Karpas-422 (cell line): ENCODE measurements around the gene AEN. TPM values are rescaled to one million over a fixed set of nuclear protein-coding genes. Genes with fewer than 3 reads are reported as not detected.

Experiments
- DNase-seq: peaks from one replicate; pipeline ENCODE4 v3.0.0-alpha.2; 2015
- H2AFZ ChIP-seq: fragments of 200-600 bp; sonication (generic); 2 replicates; pipeline ENCODE4 v1.6.1; 2014; ENCODE audit warnings: antibody characterized with exemption, low read length, mixed read lengths
- H3K27ac ChIP-seq: fragments of 200-600 bp; sonication (generic); 2 replicates; pipeline ENCODE4 v1.5.1; 2014; ENCODE audit warnings: mild to moderate bottlenecking, low read length, moderate library complexity
- H3K27me3 ChIP-seq: fragments of 200-600 bp; sonication (generic); 2 replicates; pipeline ENCODE4 v1.6.1; 2014; ENCODE audit warnings: low read length, mixed read lengths
- H3K36me3 ChIP-seq: fragments of 200-600 bp; sonication (generic); 2 replicates; pipeline ENCODE4 v1.6.1; 2014; ENCODE audit warnings: low read length, mixed read lengths; ENCODE audit not compliant: insufficient read depth
- H3K4me1 ChIP-seq: fragments of 200-600 bp; sonication (generic); 2 replicates; pipeline ENCODE4 v1.6.1; 2014; ENCODE audit warnings: mild to moderate bottlenecking, low read length, mixed read lengths
- H3K4me2 ChIP-seq: fragments of 200-600 bp; sonication (generic); 2 replicates; pipeline ENCODE4 v1.6.1; 2014; ENCODE audit warnings: low read length, low read depth, mild to moderate bottlenecking; ENCODE audit not compliant: poor library complexity, severe bottlenecking
- H3K4me3 ChIP-seq: fragments of 200-600 bp; sonication (generic); 2 replicates; pipeline ENCODE4 v1.5.1; 2014; ENCODE audit warnings: mild to moderate bottlenecking, antibody characterized with exemption, low read length, mixed read lengths
- H3K79me2 ChIP-seq: fragments of 200-600 bp; sonication (generic); 2 replicates; pipeline ENCODE4 v1.6.1; 2014; ENCODE audit warnings: mild to moderate bottlenecking, low read length, mixed read lengths
- H3K9ac ChIP-seq: fragments of 200-600 bp; sonication (generic); 2 replicates; pipeline ENCODE4 v1.6.0; 2014; ENCODE audit warnings: low read length
- H3K9me2 ChIP-seq: fragments of 200-600 bp; sonication (generic), shearing (Covaris generic); replicated peaks from 2 replicates; pipeline ENCODE4 v1.6.0; 2014; ENCODE audit warnings: mild to moderate bottlenecking, low read length, moderate library complexity; ENCODE audit not compliant: insufficient read depth
- H3K9me3 ChIP-seq: fragments of 300-700, 200-600 bp; sonication (generic); 2 replicates; pipeline ENCODE4 v1.6.1; 2014; ENCODE audit warnings: low read length, mixed read lengths
- H4K20me1 ChIP-seq: fragments of 200-600 bp; sonication (generic); 2 replicates; pipeline ENCODE4 v1.6.1; 2014; ENCODE audit warnings: mild to moderate bottlenecking, antibody characterized with exemption, low read length, low read depth; ENCODE audit not compliant: insufficient read depth
- total RNA-seq: library from RNA; depleted of rRNA; stranded (reverse); fragments of >200 nt; shearing (Covaris generic); gene quantifications from 2 replicates; pipeline ENCODE4 v1.2.3, GENCODE V29; 2014; ENCODE audit warnings: low replicate concordance

The AEN gene
- total RNA-seq, 1 experiment from 2014 or later, result 18.1 TPM

DNA sequence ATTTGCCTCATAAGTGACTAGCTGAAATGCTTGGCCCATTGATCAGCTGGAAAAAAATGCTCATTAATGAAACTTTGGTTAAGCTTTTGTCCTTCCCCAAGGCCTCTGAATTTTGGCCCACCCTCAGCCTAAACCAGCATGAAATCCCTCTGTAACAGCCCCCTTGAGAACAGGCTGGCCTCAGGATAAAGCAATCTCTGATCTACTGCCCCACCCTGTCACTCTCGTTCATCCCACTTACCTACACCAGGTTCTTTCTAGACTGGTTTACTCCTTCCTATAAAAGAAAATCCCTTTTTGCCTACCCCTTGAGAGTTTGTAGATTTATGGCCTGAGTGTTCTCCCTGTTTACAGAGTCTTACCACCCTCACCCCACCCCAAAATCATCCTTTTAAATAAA lies 3.4 kb upstream of the AEN start:
- Histone ChIP-seq H2AFZ (no peak overlapping the region), H3K9me2 (no peaks in the 10 kb centered on the region), H4K20me1 (peaks cover 5% of the 10 kb centered on the region; the same call in 1 of the 2 replicates), H3K4me2 (no peak overlapping the region), H3K9ac (no peak overlapping the region), H3K79me2 (peaks cover 16% of the 10 kb centered on the region), H3K4me3 (no peak overlapping the region), H3K36me3 (no peaks in the 10 kb centered on the region), H3K27ac (no peak overlapping the region), H3K9me3 (no peaks in the 10 kb centered on the region), H3K27me3 (no peaks in the 10 kb centered on the region), H3K4me1 (peaks cover 15% of the 10 kb centered on the region)
- no peak for DNase-seq

DNA sequence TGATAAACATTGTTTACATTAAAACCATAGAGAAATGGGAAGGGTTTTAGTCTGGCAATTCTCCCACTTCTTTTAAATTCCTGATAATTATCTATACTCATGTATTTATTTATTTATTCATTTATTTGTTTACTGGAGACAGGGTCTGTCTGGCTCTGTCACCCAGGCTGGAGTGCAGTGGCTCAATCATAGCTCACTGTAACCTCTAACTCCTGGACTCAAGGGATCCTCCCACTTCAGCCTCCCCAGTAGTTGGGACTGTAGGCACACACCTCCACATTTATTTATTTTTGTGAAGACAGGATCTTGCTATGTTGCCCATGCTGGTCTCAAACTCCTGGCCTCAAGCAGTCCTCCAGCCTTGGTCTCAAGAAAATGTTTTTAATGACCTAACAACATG lies 2.5 kb upstream of the AEN start:
- Histone ChIP-seq H2AFZ (no peak overlapping the region), H3K9me2 (no peaks in the 10 kb centered on the region), H4K20me1 (peaks cover 14% of the 10 kb centered on the region; the same call in 1 of the 2 replicates), H3K9ac (no peak overlapping the region), H3K27me3 (no peaks in the 10 kb centered on the region), H3K4me3 (no peak overlapping the region), H3K36me3 (no peaks in the 10 kb centered on the region), H3K4me1 (peaks cover 24% of the 10 kb centered on the region), H3K9me3 (no peaks in the 10 kb centered on the region), H3K79me2 (peaks cover 25% of the 10 kb centered on the region), H3K27ac (no peak overlapping the region), H3K4me2 (no peak overlapping the region)
- no peak for DNase-seq

DNA sequence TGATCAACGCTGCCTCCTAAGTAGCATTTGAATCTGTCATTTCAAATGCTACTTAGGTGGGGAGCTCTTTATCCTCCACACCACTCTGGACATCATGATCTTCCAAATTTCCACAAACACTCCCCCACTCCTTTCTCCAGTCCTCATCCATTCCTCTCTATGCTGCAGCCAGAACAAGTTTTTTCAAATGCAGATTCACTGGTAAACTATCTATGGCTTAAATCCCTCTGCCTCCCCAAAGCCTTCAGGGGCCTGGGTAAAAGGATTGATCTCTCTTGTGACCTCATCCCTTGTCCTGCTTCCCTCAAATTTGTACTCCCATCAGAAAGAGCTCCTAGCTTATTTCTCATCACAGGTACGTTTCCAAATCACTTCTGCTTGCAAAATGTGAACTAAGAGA lies 1.3 kb upstream of the AEN start:
- H3K4me1 ChIP-seq, result peaks cover 36% of the 10 kb centered on the region
- peaks cover 36% of the 10 kb centered on the region for H3K79me2 ChIP-seq
- H3K27ac ChIP-seq, result no peak overlapping the region
- no peak overlapping the region for H2AFZ ChIP-seq
- H3K9me2 ChIP-seq, result no peaks in the 10 kb centered on the region
- no peak overlapping the region for H3K4me3 ChIP-seq
- no peaks in the 10 kb centered on the region for H3K27me3 ChIP-seq
- no peak for DNase-seq
- no peaks in the 10 kb centered on the region for H3K9me3 ChIP-seq
- H3K4me2 ChIP-seq, result no peak overlapping the region
- H4K20me1 ChIP-seq, result peaks cover 21% of the 10 kb centered on the region; the same call in 1 of the 2 replicates
- H3K9ac ChIP-seq, result no peak overlapping the region
- peaks cover under 1% of the 10 kb centered on the region; the same call in 1 of the 2 replicates for H3K36me3 ChIP-seq

DNA sequence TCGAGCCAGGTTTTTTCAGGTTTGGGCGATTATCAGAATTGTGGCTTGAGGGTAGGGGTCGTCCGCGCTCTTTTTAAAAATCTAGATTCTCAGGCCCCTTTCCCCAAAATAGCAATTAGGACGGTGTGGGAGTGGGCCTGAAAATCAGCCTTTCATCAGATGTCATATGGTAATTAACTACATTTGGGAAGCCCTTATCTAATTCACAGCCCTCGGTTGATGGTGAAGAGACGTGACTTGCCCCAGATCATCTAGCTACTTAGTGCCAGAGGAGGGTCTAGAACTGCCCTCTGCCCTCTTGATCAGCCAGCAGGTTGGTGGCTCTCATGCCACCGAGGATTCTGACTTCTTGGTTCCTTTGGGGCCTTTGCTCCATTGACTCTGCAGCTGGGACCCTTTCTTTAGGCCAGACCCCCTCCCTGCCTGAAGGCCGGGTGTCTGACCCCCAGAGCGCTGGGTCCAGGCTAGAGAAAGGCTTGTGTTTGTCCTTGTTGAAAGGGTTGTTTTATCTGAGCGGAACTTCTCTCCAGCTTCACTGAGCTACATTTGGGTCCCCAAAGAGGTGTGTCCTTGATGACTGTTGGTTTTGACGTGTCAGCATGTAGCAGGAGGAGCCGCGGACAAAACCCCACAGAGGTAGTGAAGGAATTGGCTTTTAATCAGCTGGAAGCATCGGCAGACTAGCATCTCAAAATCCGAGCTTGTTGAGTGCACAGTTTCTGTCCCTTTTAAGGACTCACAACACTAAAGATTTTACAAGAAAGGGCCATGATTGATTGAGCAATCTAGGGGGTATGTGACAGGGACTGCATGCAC lies 857 bp downstream of the AEN start:
- Histone ChIP-seq H3K9ac (peak overlapping the region; percentile 87), H4K20me1 (peaks cover 34% of the 10 kb centered on the region; the same call in 1 of the 2 replicates), H3K27me3 (no peaks in the 10 kb centered on the region), H3K4me2 (peak overlapping the region; percentile 88), H3K4me1 (peaks cover 38% of the 10 kb centered on the region), H3K4me3 (peak overlapping the region; percentile 87), H3K9me2 (no peaks in the 10 kb centered on the region), H3K79me2 (peaks cover 57% of the 10 kb centered on the region), H3K36me3 (peaks cover 14% of the 10 kb centered on the region; the same call in 1 of the 2 replicates), H2AFZ (no peak overlapping the region), H3K9me3 (no peaks in the 10 kb centered on the region), H3K27ac (peak overlapping the region; percentile 78)
- DNase-seq, result peak; percentile 82

DNA sequence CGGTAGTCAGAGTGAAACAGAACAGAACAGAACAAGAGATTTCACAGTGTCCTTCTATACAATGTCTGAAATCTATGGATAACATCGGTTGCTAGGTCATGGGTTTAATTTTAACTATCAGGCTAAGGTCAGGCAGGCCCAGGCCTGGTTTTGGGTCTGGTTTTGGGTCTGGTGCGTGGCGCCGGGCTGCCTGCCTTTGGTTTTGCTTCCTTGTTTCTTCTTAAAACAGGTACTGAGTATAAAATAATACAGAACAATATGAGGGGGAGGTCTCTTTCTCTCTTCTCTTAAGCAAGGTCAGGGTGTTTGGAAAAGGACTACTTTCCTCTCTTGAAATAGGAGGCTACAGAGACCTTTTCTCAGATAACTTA lies 1.4 kb downstream of the AEN start:
- no peak overlapping the region for H2AFZ ChIP-seq
- H3K79me2 ChIP-seq, result peaks cover 63% of the 10 kb centered on the region
- peak overlapping the region; percentile 87 for H3K9ac ChIP-seq
- no peaks in the 10 kb centered on the region for H3K9me2 ChIP-seq
- peaks cover 19% of the 10 kb centered on the region for H3K36me3 ChIP-seq
- DNase-seq, result no peak
- H3K4me3 ChIP-seq, result peak overlapping the region; percentile 87
- no peaks in the 10 kb centered on the region for H3K9me3 ChIP-seq
- H3K4me1 ChIP-seq, result peaks cover 39% of the 10 kb centered on the region
- peak overlapping the region; percentile 88 for H3K4me2 ChIP-seq
- H4K20me1 ChIP-seq, result peaks cover 40% of the 10 kb centered on the region
- H3K27ac ChIP-seq, result peak overlapping the region; percentile 78
- no peaks in the 10 kb centered on the region for H3K27me3 ChIP-seq

DNA sequence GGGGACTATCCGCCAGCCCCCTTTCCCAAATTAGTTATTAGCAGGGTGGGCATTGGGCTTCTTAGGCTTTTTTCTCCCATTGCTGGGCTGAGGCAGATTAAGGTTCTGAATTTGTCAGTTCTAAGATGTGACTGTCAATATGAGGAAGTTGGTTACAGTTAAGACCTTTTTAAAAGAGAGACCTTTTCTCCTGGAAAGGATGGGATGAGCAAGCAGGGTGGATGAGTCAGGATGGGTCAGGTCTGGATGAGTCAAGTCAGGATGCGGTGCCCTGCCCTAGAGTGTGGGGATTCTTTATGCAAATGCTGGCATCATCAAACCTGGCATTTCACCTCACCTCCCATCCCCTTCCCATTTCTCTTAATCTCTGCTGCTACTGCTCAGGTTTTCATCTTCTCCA lies 1.9 kb downstream of the AEN start:
- Histone ChIP-seq H3K9me3 (no peaks in the 10 kb centered on the region), H3K27ac (peak overlapping the region; percentile 78), H3K9ac (peak overlapping the region; percentile 87), H3K4me2 (peak overlapping the region; percentile 88), H3K27me3 (no peaks in the 10 kb centered on the region), H3K36me3 (peaks cover 24% of the 10 kb centered on the region), H3K79me2 (peaks cover 68% of the 10 kb centered on the region), H3K4me1 (peaks cover 39% of the 10 kb centered on the region), H3K9me2 (no peaks in the 10 kb centered on the region), H2AFZ (no peak overlapping the region), H4K20me1 (peaks cover 44% of the 10 kb centered on the region), H3K4me3 (peak overlapping the region; percentile 87)
- no peak for DNase-seq

DNA sequence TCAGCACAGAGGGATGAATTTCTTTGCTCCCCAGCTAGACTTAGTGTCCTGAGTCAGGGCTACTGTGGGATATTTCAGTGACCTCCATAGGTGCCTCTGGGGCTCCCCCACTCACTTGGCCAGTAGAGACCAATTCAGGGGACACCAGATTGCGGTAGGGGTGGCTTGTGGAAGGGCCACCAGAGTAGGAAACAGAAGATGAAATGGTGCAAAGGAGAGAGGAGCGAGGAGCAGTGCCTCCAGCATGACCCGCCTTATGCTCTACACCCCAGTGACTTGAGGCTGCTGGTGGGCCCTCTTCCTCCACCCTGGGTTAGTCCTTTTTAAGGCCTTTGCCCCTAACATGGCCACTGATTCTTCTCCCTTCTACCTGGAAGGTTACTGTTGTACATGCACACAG lies 2.5 kb downstream of the AEN start:
- Histone ChIP-seq H2AFZ (no peak overlapping the region), H3K79me2 (peaks cover 74% of the 10 kb centered on the region), H3K4me3 (peak overlapping the region; percentile 87), H3K27ac (peak overlapping the region; percentile 78), H3K9me3 (no peaks in the 10 kb centered on the region), H4K20me1 (peaks cover 46% of the 10 kb centered on the region), H3K9ac (peak overlapping the region; percentile 87), H3K4me1 (peaks cover 39% of the 10 kb centered on the region), H3K36me3 (peaks cover 28% of the 10 kb centered on the region), H3K4me2 (peak overlapping the region; percentile 88), H3K27me3 (no peaks in the 10 kb centered on the region), H3K9me2 (no peaks in the 10 kb centered on the region)
- no peak for DNase-seq

DNA sequence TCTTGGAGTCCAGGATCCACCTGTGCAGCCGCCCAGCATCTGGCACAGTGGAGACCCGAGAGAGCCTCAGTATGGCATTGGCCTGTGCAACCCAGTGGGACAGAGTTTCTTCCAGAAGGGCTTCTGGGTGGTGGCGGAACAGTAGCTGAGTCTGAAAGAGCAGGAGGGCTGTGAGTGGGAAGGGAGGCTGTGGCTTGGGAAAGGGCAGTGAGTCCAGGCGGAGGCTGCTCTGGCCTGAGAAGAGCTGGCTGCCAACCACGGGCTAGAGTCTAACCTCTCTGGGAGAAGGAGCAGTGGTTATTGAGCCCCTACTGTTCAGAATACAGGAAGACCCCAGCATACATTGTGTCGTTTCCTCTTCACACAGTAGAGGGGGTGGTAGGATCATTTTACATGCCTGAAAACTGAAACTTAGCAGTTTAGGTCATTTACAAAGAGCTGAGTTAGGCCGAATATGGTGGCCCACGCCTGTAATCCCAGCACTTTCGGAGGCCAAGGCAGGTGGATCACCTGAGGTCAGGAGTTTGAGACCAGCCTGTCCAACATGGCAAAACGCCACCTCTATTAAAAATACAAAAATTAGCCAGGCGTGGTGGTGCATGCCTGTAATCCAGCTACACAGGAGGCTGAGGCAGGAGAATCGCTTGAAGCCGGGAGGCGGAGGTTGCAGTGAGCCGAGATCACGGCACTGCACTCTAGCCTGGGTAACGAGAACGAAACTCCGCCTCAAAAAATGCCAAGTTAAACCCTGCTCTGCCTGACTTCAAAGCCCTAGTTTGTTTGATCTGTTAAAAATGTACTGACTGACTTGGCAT lies 3.2 kb downstream of the AEN start:
- peak overlapping the region; percentile 78 for H3K27ac ChIP-seq
- peak overlapping the region; percentile 87; the same call in 1 of the 2 replicates for H3K4me3 ChIP-seq
- peak; percentile 80 for DNase-seq
- H3K9me2 ChIP-seq, result no peaks in the 10 kb centered on the region
- H3K9ac ChIP-seq, result peak overlapping the region; percentile 87
- H3K4me1 ChIP-seq, result peaks cover 39% of the 10 kb centered on the region
- H3K79me2 ChIP-seq, result peaks cover 81% of the 10 kb centered on the region
- peaks cover 46% of the 10 kb centered on the region for H4K20me1 ChIP-seq
- H3K27me3 ChIP-seq, result no peaks in the 10 kb centered on the region
- H2AFZ ChIP-seq, result no peak overlapping the region
- peak overlapping the region; percentile 88 for H3K4me2 ChIP-seq
- H3K9me3 ChIP-seq, result no peaks in the 10 kb centered on the region
- peaks cover 31% of the 10 kb centered on the region for H3K36me3 ChIP-seq
